Gastrocnemius medialis (tissue), 4 donors: Measurements from ENCODE around the gene CORO2A.

Source experiments
- POLR2A ChIP-seq, 2 donors: fragments of 450-650 bp; IDR thresholded peaks; one replicate each; pipeline ENCODE4 v1.6.1; 2017; ENCODE audit warnings: antibody characterized with exemption in 2 of 2, mild to moderate bottlenecking in 2 of 2, moderate library complexity in 2 of 2
- TF ChIP-seq, protein P1 (sequence below), 5 experiments: fragments of 450-650 bp in 3 of 5; fragments of 200-600 bp in 2 of 5; sonication (generic) in 2 of 5; IDR thresholded peaks in 4 of 5; conservative IDR thresholded peaks in 1 of 5; 1 replicate in 4 of 5; 2 replicates in 1 of 5; pipeline ENCODE4 v1.5.1; 2016 to 2019; ENCODE audit warnings: antibody characterized with exemption in 5 of 5, mild to moderate bottlenecking in 3 of 5, moderate library complexity in 3 of 5

DNA sequence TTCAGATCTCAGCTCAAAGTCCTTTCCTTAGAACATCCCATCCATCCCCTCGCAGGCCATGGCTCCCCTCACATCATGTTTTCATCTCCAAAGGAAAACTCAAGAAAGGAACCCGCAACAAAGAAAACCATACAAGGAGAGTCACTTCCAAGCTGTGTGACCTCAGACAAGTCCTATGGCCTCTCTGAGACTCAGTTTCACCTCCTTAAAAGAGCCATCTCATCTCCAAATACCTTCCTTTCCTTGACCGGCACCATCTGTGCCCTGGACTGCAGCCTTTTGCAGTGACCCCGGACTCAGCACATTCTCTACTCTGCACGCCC, 10.7 kb downstream of the CORO2A start:
- TF ChIP-seq, protein P1, sequence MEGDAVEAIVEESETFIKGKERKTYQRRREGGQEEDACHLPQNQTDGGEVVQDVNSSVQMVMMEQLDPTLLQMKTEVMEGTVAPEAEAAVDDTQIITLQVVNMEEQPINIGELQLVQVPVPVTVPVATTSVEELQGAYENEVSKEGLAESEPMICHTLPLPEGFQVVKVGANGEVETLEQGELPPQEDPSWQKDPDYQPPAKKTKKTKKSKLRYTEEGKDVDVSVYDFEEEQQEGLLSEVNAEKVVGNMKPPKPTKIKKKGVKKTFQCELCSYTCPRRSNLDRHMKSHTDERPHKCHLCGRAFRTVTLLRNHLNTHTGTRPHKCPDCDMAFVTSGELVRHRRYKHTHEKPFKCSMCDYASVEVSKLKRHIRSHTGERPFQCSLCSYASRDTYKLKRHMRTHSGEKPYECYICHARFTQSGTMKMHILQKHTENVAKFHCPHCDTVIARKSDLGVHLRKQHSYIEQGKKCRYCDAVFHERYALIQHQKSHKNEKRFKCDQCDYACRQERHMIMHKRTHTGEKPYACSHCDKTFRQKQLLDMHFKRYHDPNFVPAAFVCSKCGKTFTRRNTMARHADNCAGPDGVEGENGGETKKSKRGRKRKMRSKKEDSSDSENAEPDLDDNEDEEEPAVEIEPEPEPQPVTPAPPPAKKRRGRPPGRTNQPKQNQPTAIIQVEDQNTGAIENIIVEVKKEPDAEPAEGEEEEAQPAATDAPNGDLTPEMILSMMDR (IDR thresholded peaks at IDR 0.05 in 4 of 5, conservative IDR thresholded peaks at IDR 0.05 in 1 of 5) = no peak
- TF ChIP-seq POLR2A (IDR thresholded peaks at IDR 0.05) = no peak
